WI38 (cell line): ENCODE data around the gene GPC4.

Source experiments
- H3K4me3 ChIP-seq: 2 replicates; pipeline ENCODE4 v1.5.1; 2011; ENCODE audit warnings: low read depth, mild to moderate bottlenecking, control low read depth, low read length
- CTCF ChIP-seq: IDR thresholded peaks from 2 replicates; pipeline ENCODE4 v1.5.1; 2012; ENCODE audit warnings: low read depth, mild to moderate bottlenecking, control low read depth, low read length

GPC4 gene

GRCh38 chrX:133346026-133346425 lies 69.3 kb downstream of the GPC4 start:
- TF ChIP-seq CTCF: no peak
- H3K4me3 ChIP-seq: no peak overlapping the region

GRCh38 chrX:133339566-133339965 lies 75.7 kb downstream of the GPC4 start:
- H3K4me3 ChIP-seq: no peak overlapping the region
- TF ChIP-seq CTCF: no peak

GRCh38 chrX:133337250-133337649 lies 78.0 kb downstream of the GPC4 start:
- TF ChIP-seq CTCF: no peak
- H3K4me3 ChIP-seq: no peak overlapping the region

- TF ChIP-seq CTCF: peak; percentile 36
Measured at GRCh38 chrX:133335027-133335426, 80.3 kb downstream of the GPC4 start.

GRCh38 chrX:133333154-133333750 lies 82.0 kb downstream of the GPC4 start:
- no peak for TF ChIP-seq CTCF

More at GRCh38 chrX:133335027-133335426, 80.3 kb downstream of the GPC4 start:
- H3K4me3 ChIP-seq: no peak overlapping the region

GRCh38 chrX:133332737-133333136 lies 82.6 kb downstream of the GPC4 start:
- no peak overlapping the region for H3K4me3 ChIP-seq
- TF ChIP-seq CTCF: no peak

More at GRCh38 chrX:133333154-133333750, 82.0 kb downstream of the GPC4 start:
- no peak overlapping the region for H3K4me3 ChIP-seq

GRCh38 chrX:133330956-133331355 lies 84.3 kb downstream of the GPC4 start:
- TF ChIP-seq CTCF: no peak
- H3K4me3 ChIP-seq: no peak overlapping the region
